KBM-7 (cell line): Measurements from ENCODE around the gene OR2AG1.

ENCODE experiments used
- DNase-seq: peaks from one replicate; pipeline ENCODE4 v3.0.0-alpha.2; 2015
- in situ Hi-C: fragments of 300-500 bp; cut with MboI; formaldehyde crosslinking; loops from 2 replicates; pipeline ENCODE4 v1.14.3; 2020; ENCODE audit warnings: low sequenced_read_pairs, low pct_unique_long_range_greater_than_20kb, mixed read lengths

Gene OR2AG1, protein sequence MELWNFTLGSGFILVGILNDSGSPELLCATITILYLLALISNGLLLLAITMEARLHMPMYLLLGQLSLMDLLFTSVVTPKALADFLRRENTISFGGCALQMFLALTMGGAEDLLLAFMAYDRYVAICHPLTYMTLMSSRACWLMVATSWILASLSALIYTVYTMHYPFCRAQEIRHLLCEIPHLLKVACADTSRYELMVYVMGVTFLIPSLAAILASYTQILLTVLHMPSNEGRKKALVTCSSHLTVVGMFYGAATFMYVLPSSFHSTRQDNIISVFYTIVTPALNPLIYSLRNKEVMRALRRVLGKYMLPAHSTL

DNA sequence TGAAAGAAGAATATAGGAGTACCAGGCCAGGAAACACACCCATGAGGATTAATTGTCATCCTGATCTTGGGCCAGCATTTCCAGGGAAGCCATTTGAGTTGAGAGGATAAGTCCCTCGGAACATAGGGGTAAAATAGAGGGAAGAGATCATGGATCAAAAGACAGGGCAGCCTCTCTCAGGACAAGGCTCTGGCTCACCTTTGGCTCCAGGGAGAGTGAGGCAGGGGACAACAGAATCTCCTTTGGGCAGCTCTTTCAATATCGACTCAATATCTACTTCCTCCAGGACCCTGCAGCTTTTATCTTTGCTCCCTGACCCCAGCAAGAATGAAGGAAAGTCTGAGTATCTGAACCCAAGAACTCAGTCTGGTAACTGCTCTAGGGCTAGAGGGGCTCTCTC is at the start of gene OR2AG1:
TSS of gene OR2AG1 (plus strand) at position 301 of the 400 bp plus-strand sequence. CDS start 2,018 bp downstream, outside the sequence.
- in situ Hi-C loops, result no loop called here
- DNase-seq, result no peak

DNA sequence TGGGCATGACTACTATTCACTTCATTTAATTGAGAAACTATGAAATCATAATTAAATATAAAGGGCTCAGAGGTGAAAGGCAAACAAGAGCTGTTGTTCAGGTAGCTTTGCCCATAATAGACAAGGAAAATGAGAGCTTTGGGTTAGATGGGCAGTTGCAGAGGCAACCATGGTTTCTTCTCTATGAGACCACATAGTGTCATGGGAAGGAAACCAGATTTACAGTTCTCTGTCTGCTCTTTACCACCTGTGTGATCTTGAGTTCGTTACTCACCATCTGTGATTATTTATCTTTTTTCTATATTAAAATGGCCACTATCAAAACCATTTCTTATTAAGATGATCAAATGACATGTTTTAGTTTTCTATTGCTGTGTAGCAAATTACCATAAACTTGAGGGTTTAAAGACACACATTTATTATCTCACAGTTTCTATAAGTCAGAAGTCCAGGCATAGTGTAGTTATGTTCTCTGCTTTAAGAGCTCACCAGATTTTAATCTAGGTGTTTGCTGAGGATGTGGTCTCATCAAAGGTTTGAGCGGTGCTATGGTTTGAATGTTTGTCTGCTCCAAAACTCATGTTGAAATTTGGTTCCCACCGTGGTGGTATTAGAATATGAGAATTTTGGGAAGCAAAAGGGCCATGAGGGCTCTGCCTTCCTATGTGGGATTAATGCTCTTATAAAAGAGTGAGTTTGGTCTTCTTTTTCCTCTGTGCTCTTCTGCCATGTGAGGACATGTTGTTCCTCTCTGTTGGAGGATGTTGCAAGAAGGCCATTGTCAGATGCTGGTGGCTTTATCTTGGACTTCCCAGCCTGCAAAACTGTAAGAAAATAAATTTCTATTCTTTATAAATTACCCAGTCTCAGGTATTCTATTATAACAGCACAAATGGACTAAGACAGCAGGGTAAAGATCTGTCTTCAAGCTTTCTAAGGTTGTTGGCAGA is 49.2 kb upstream of the OR2AG1 start:
- no peak for DNase-seq
- in situ Hi-C loops, result no loop called here

DNA sequence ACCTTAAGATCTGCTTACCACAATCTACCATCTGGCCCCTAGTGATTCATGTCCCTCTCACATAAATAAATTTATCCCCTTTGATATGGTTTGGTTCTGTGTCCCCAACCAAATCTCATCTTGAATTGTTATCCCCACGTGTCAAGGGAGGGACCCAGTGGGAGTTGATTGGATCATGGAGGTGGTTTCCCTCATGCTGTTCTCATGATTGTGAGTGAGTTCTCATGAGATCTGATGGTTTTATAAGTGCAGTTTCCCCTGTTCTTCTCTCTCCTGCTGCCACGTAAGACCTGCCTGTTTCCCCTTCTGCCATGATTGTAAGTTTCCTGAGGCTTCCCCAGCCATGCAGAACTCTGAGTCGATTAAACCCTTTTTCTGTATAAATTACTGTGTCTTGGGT is 48.2 kb upstream of the OR2AG1 start:
- no peak for DNase-seq
- in situ Hi-C loops, result no loop called here

DNA sequence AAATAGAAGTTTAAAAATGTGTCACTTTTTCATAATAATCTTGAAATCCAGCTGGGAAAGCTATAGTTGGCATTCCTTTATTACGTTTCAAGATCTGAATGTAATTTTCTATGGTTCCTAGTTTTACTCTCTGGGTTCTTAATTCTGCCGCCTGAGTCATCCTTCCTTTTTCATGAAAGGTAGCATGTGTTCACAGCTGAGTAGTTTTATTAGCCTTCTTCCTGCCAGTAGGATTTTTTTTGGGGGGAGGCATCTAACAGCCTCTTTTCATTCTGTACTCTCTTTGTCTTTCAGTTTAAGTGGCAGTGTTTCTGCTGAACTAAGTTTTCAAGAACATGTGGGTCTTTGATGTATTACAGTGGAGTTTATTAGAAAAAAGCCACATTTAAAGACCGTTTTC is 47.5 kb upstream of the OR2AG1 start:
- in situ Hi-C loops, result no loop called here
- peak; percentile 86 for DNase-seq

DNA sequence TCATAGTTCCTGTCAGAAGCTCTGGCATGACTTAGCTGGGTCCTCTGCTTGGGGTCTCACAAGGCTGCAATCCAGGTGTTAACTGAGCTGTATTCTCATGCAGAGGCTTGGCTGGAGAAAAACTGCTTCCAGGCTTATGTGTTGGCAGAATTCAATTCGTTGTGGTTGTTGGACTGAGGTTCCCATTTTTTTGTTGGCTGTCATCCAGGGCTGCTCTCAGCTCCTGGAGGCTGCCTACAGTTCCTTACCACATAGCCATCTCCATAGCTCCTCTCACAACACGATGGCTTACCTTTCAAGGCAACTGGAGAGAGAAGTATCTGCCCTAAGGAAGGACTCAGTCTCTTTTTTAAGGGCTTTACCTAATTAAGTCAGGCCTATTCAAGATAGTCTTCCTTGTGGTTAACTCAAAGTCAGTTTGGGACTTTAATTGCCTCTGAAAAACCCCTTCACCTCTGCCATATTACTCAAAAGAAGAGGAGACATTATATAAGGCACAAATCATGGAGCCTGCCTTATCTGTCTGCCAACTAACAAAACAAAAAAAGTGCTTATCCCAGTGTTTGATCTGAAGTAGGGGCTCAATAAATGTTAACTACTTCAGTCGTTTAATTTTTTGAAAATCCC is 46.2 kb upstream of the OR2AG1 start:
- in situ Hi-C loops, result no loop called here
- DNase-seq, result peak; percentile 85

DNA sequence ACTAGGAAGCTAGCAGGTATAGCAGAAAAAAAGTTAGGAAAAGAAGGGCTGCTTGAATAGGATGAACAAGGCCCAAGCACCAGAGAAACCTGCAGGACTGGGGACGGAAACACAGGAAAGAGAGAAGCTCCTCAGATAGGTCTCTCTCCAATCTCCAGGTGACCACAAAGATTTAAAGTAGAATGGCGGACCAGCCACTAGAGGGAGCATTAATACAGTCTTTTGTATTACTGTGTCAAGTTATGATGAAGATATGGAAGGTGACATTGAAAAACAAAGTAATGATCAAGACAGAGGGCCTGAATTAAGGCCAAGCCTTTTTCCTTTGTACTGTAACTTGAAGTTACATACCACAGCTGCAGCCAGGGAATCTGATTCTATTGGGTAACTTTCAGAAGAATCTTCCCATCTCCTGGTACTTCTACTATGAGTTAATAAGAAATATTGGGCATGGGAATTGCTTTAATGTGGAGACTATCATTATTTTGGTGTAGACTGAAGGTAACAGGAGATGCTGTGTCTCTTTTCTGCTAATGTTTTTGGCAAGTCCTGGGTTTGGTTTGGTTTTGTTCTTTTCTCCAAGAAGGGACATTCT is 44.9 kb upstream of the OR2AG1 start:
- in situ Hi-C loops, result no loop called here
- DNase-seq, result peak; percentile 84

DNA sequence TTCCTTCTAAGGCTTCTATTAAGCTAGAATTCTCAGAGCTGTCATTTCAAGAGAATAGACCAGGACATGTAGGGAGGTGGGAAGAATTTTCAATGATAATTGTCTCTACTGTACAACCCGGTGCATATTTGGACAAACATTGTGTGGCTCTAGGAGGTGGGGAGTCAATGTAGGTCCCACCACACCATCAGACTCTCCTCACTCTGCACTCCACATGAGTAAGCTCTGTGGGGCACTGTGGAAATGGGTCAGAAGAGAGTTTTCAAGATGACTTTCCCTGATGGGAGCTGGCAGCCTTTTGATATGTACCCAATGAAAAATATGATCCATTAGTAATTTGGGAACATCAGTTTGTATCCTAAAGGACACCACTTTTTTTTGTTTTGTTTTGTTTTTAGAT is 44.2 kb upstream of the OR2AG1 start:
- in situ Hi-C loops, result no loop called here
- DNase-seq, result no peak

DNA sequence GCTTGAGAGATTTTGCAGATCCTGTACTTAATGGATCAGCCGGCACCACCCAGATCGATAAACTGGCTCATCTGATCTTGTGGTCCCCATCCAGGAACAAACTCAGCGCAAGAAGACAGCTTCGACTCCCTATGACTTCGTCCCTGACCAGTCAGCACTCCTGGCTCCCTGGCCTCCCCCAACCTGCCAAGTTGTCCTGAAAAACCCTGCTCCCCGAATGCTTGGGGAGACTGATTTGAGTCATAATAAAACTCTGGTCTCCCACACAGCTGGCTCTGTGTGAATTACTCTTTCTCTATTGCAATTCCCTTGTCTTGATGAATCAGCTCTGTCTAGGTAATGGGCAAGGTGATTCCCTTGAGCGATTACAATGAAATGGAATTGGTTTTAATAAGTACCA is 40.6 kb upstream of the OR2AG1 start:
- in situ Hi-C loops, result no loop called here
- DNase-seq, result no peak

DNA sequence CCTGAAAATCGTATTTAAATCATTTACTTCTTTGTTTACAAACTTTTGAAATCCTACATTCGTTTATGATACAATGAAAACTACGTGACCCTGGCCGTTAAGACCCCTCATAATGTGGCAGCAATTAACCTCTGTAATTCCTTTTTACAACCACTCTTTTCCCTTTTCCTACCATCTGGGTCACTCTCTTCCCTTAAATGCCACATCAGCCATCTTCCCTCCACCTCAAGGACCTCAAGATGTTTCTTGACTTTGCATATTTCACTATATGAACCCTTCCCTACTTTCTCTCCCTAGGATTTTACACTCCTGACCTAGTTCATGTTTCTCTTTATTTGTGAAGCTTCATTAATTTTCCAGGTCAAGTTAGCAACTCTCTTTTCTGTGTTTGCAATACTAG is 37.8 kb upstream of the OR2AG1 start:
- in situ Hi-C loops, result no loop called here
- DNase-seq, result no peak

DNA sequence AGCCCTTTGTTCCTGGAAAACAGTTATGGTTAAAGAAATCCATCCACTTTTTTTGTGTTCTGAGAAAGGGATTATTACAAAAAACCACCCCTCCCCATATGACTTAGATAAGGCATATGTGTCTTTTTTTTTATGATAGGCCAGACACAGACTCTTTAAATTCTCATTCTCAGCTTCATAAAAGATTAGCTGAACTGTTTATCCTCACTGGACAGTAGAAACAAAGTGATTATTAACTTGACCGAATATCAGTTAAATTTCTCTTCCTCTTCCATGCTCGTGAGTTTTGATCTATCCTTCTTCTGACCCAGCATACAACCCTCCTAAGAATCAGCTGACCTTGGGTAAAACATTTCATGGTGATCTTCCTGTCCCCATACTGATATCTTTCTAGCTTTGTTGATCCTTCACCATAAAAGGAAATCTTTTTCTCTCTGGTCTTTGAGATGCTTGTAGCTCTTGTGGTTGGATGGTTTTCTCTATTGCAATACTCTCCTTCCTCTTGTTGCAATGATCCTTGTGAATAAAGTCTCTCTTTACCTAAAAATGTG is 37.3 kb upstream of the OR2AG1 start:
- in situ Hi-C loops, result no loop called here
- no peak for DNase-seq

DNA sequence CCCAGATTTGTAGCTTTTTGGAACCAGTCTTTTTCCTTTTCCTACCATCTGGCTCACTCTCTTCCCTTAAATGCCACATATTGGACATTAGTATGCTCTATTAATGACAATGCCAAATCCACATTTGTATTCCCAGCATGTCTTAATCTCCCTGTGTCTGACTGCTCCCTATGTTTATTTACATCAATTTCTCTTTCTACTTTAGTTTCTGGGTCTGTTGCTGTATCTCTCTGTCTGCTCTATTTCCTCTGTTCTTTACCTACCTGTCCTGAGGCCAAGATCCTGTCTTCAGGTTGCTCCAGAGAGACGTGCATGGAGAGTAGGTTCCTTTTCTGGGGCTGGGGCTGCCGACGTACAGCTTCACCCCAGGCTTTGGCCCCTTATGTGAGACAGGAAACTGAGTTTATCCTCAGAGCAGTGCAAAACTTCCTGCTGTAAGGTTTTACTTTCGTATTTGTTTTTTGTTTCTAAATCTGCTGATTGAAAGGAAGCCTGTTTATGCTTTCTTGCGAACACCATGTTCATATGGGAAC is 36.7 kb upstream of the OR2AG1 start:
- peak; percentile 39 for DNase-seq
- in situ Hi-C loops, result no loop called here

DNA sequence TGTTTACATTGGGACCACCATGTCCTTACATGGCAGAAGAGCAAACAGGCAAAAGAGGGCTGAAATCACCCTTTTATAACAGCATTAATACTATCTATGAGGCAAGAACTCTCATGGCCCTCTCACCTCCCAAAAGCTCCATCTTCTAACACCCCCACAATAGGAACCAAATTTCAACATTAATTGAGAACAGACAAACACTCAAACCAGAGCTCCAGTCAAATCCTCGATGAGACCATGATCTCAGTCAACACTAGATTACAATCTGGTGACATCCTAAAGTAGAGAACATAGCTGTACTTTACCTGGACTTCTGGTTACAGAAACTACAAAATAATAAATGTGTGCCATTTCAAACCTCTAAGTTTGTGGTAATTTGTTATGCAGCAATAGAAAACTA is 36.2 kb upstream of the OR2AG1 start:
- in situ Hi-C loops, result no loop called here
- no peak for DNase-seq

DNA sequence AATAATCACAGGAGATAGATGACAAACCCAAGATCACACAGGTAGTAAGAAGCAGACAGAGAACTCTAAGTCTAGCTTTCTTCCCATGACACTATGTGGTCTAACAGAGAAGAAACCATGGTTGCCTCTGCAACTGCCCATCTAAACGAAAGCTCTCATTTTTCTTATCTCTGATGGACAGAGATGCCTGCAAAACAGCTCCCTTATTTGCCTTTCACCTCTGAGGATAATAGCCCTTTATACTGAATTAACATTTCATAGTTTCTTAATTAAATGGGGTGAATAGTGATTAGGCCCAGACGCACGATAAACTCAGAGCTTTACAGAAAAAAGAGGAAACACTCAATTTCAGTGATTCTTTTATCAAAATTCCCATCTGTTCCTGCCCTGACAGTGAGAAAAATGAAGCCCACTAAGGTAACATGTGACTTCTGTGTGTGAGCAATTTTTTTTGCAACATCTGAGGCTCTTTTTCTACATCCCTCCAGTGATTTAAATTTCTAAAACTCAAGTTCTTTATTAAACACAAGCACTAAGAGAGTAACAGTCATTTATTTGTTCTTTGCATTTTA is 35.6 kb upstream of the OR2AG1 start:
- in situ Hi-C loops, result no loop called here
- DNase-seq, result peak; percentile 45

DNA sequence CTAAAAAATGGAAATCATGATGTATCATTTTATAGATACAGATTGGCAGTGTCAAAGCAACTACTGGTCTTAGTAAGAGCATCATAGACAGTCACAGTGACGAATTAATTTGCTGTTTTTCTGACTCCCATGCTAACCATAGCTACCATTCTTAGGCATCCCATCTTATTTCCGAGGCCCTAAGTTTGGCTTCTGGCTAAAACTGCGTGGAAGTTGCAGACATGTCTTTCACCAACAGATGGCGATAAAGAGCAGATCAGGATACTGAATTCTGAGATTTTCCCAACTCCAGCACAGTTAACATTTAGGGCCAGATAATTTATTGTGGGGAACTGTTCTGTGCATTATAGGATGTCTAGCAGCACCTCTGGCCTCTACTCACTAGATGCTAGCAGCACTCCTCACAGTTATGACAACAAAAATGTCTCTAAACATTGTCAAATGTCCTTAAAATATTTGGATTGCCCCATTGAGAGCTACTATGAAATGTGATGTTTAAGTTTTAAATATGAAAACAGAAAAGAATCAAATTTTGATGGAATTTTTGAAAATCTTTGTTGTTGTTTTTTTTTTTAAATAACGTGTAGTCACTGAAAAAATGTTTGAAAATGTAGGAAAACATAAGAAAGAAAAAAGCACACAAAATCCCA is 27.4 kb upstream of the OR2AG1 start:
- in situ Hi-C loops, result no loop called here
- DNase-seq, result peak; percentile 48

DNA sequence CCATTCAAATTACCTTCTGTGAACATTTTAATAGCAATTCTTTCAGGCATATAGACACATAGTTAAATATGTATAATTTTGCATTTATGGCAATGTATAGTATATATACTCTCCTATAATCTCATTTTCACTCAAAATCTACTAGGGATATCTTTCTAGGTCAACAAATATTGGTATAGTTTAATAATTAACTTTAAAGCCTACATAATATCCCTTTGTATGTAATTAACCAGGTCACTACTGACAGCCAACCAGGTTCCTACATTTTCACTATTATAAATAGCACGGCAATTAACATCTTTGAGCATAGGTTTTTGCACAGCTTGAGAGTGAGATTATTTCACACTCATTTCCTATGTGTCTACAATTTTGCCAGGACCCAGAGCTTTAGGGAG is 26.9 kb upstream of the OR2AG1 start:
- in situ Hi-C loops, result no loop called here
- DNase-seq, result no peak

DNA sequence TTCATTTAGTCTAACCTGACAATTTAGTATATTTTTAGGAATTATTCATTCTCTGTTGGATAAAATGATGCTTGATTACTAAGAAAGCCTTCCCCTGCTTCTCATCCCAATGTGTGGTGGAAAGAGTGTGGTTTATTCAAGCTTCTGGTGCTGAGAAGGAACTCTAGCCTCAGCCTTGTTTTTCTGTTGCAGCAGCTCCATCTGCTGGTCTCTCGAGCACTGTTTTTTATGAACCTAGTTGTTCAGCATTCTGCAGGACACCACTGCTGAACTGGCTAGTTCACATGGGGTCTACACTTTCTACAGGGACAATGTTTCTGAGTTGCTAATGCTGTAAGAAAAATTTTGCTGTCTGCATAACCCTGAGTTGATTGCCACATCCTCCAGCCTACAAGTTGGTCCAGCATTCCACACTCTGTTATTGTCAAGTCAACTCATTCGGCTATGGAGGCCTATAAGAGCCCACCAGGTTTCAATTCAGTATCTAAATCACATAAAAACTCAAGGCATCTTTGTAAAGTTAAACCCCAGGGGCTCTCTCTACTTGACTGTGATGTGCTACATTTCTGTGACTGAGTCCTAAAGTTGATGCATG is 25.4 kb upstream of the OR2AG1 start:
- in situ Hi-C loops, result no loop called here
- peak; percentile 75 for DNase-seq

DNA sequence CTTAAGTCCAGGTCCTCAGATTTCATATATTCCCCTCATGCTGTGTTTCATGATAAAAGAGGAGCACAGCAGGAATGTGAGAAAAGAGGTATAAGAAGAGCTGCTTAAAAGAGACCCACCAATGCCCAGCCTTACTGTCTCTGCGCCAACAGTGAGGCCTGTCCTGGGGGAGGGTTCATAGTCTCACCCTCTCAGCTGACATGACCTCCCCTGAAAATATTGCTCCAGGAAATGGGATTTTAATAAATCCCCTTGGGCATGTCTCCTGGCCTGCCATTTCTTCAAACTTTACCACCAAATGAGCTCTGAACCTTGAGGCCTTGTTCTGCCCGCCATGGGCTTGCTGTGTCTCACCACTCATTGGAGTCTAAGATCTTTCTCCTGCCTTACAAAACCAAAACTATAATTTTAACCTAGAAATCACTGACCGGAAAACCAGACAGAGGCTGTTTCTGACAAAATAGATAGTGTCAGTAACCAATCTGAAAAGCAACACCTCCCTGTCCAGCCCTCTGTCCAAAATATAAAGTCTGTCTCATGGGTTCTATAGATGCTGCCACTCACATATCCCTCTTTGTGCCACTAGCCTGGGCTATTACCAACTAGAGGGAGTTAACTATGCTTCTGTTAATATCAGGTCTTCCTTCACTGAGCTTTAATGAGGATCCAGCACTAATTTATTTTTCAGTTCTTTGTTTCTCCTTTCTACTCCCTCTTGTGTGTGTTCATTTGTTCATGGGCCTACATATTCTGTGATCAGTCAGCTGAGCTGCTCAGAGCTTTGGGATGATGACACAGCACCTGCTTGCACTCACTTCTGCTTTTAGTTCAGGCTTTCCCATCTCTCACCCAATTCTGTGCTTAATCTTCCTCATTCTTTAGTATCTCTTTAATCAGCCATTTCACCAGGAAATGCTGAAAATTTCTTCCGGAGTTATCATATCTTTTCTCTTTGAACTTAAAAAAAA is 10.6 kb upstream of the OR2AG1 start, which contains the start of gene OR2AG2:
TSS of gene OR2AG2 (minus strand) at position 51 of the 968 bp plus-strand sequence. CDS start 3,019 bp downstream, outside the sequence.
- peak; percentile 66 for DNase-seq
- in situ Hi-C loops, result no loop called here
